Natural killer cell (primary cell): ENCODE data around the gene S100A13. TPM values are rescaled to one million over a fixed set of nuclear protein-coding genes. Genes with fewer than 3 reads are reported as not detected.

Experiments used
- ATAC-seq, 3 donors: fragments of 150-1000 bp in 2 of 3; fragments of 200-7000 bp in 1 of 3; cut with Tn5 transposase; 1 replicate in 1 of 3; 2 replicates in 2 of 3; pipeline ENCODE4 v1.10.0; 2021; ENCODE audit warnings: mild to moderate bottlenecking in 2 of 3, moderate library complexity in 2 of 3
- DNase-seq, 2 donors: peaks; one replicate each; pipeline versions ENCODE4 v3.0.0 to v3.0.0-alpha.2; 2013 to 2021; ENCODE audit warnings: mixed read lengths in 1 of 2
- H3K27ac ChIP-seq: one replicate; pipeline ENCODE4 v1.5.1; 2013; ENCODE audit warnings: mild to moderate bottlenecking, low read length
- H3K27me3 ChIP-seq: one replicate; pipeline ENCODE4 v1.6.1; 2013; ENCODE audit warnings: low read length; ENCODE audit not compliant: control insufficient read depth, insufficient read depth
- H3K36me3 ChIP-seq: one replicate; pipeline ENCODE4 v1.6.1; 2013; ENCODE audit warnings: low read length; ENCODE audit not compliant: control insufficient read depth, insufficient read depth
- H3K4me1 ChIP-seq: one replicate; pipeline ENCODE4 v1.6.1; 2013; ENCODE audit warnings: low read length; ENCODE audit not compliant: control insufficient read depth, insufficient read depth
- H3K4me3 ChIP-seq: one replicate; pipeline ENCODE4 v1.5.1; 2013; ENCODE audit warnings: low read length
- H3K9me3 ChIP-seq: one replicate; pipeline ENCODE4 v1.6.1; 2013; ENCODE audit warnings: low read length; ENCODE audit not compliant: control insufficient read depth, insufficient read depth
- H3K27ac Mint-ChIP-seq, 2 donors: one replicate each; pipeline ENCODE4 v1.8.0; 2022; ENCODE audit warnings: mild to moderate bottlenecking in 2 of 2, mixed read lengths in 2 of 2, moderate library complexity in 1 of 2
- H3K27me3 Mint-ChIP-seq, 2 donors: one replicate each; pipeline ENCODE4 v1.8.0; 2022; ENCODE audit warnings: low read depth in 2 of 2, mixed read lengths in 2 of 2
- H3K36me3 Mint-ChIP-seq: one replicate; pipeline ENCODE4 v1.8.0; 2022; ENCODE audit warnings: mixed read lengths
- H3K4me1 Mint-ChIP-seq, 2 donors: one replicate each; pipeline ENCODE4 v1.8.0; 2022; ENCODE audit warnings: mixed read lengths in 2 of 2
- H3K4me3 Mint-ChIP-seq: one replicate; pipeline ENCODE4 v1.8.0; 2022; ENCODE audit warnings: mild to moderate bottlenecking, moderate library complexity, mixed read lengths
- H3K9me3 Mint-ChIP-seq, 2 donors: one replicate each; pipeline ENCODE4 v1.8.0; 2022; ENCODE audit warnings: mixed read lengths in 2 of 2
- WGBS: methylation state at CpG from one replicate; pipeline ENCODE4 v1.1.7; 2013; ENCODE audit warnings: missing lambda C conversion rate; ENCODE audit not compliant: insufficient coverage; 5-methylcytosine and 5-hydroxymethylcytosine counted together
- intact Hi-C: fragments of 100-400 bp; cut with micrococcal nuclease; formaldehyde crosslinking; loops from one replicate; pipeline ENCODE4 v1.14.2; 2022
- total RNA-seq, 4 donors: library from RNA; stranded (reverse); fragments of 120-200 nt in 1 of 4; gene quantifications; one replicate each; pipeline versions ENCODE4 v1.2.3 to v1.2.4, GENCODE V29; 2013 to 2022
- TF ChIP-seq, protein P1 (sequence below): fragments of 200-600 bp; IDR thresholded peaks from one replicate; pipeline ENCODE4 v1.8.0; 2022; ENCODE audit warnings: antibody characterized with exemption

Gene S100A13
- total RNA-seq, 3 donors from 2014 or later (not counting 1 experiment from before 2014, with no cell fraction given), result 4.0 to 5.8 (median 4.1) TPM

DNA sequence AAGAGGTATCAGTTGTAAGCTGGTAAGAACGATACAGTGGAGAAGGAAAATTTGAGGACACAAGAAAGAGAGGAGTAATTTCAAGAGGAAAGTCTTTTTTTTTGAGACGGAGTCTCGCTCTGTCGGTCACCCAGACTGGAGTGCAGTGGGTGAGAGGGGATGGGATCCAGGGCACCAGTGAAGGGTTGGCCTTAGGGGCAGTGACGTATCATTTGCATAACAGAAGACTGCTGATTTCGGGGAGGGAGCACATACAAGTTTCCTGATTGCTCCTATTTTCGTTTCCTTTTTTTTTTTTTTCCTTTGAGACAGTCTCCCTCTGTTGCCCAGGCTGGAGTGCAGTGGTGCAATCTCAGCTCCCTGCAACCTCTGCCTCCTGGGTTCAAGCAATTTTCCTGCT lies 4.2 kb downstream of the S100A13 start:
- DNase-seq (no peak), ATAC-seq (no peak)
- intact Hi-C loops, result no loop called here
- Mint-ChIP-seq H3K9me3 (no peaks in the 10 kb centered on the region), H3K36me3 (no peaks in the 10 kb centered on the region), H3K4me1 (peaks cover 8 to 10% of the 10 kb centered on the region in 2 donors), H3K27ac (no peak overlapping the region), H3K4me3 (no peak overlapping the region), H3K27me3 (peaks cover 6 to 8% of the 10 kb centered on the region in 2 donors)
- Histone ChIP-seq H3K4me1 (peaks cover 19% of the 10 kb centered on the region), H3K4me3 (no peak overlapping the region), H3K27ac (no peak overlapping the region), H3K9me3 (no peaks in the 10 kb centered on the region), H3K36me3 (no peaks in the 10 kb centered on the region), H3K27me3 (no peaks in the 10 kb centered on the region)
- TF ChIP-seq, protein P1, sequence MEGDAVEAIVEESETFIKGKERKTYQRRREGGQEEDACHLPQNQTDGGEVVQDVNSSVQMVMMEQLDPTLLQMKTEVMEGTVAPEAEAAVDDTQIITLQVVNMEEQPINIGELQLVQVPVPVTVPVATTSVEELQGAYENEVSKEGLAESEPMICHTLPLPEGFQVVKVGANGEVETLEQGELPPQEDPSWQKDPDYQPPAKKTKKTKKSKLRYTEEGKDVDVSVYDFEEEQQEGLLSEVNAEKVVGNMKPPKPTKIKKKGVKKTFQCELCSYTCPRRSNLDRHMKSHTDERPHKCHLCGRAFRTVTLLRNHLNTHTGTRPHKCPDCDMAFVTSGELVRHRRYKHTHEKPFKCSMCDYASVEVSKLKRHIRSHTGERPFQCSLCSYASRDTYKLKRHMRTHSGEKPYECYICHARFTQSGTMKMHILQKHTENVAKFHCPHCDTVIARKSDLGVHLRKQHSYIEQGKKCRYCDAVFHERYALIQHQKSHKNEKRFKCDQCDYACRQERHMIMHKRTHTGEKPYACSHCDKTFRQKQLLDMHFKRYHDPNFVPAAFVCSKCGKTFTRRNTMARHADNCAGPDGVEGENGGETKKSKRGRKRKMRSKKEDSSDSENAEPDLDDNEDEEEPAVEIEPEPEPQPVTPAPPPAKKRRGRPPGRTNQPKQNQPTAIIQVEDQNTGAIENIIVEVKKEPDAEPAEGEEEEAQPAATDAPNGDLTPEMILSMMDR, result no peak
- whole genome bisulfite sequencing, result 81% methylated on average over 7 of the region's 7 CpGs

DNA sequence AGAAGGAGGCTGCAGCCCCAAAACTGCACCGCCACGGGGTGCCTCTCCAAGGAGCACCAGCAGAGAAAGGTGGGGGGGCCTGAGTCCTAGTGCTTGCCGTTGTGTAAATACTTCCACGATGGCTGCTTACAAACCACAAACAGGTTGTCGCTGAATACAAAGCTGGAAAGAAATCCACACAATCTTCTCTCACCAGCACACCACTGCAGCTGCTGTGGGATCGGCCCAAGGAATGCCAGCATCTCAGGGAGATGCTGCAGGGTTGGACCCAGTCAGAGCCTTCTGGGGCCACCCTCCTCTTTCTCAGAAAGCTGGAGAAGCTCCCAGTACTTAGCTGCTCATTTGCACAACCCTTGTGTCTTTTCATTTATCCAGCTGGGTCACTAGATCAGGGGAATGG lies 8.1 kb downstream of the S100A13 start:
- Histone ChIP-seq H3K4me3 (no peak overlapping the region), H3K27me3 (no peaks in the 10 kb centered on the region), H3K27ac (no peak overlapping the region), H3K36me3 (no peaks in the 10 kb centered on the region), H3K4me1 (peaks cover 8% of the 10 kb centered on the region), H3K9me3 (no peaks in the 10 kb centered on the region)
- ATAC-seq, result no peak
- intact Hi-C loops, result no loop called here
- no peaks in the 10 kb centered on the region for H3K36me3 Mint-ChIP-seq
- TF ChIP-seq, protein P1, result no peak
- no peak overlapping the region for H3K4me3 Mint-ChIP-seq
- no peak for DNase-seq
- H3K4me1 Mint-ChIP-seq, result peaks cover 0 to 7% of the 10 kb centered on the region in 2 donors
- H3K9me3 Mint-ChIP-seq, result no peaks in the 10 kb centered on the region
- 94% methylated on average over 6 of the region's 6 CpGs for WGBS
- no peak overlapping the region for H3K27ac Mint-ChIP-seq
- no peaks in the 10 kb centered on the region for H3K27me3 Mint-ChIP-seq

DNA sequence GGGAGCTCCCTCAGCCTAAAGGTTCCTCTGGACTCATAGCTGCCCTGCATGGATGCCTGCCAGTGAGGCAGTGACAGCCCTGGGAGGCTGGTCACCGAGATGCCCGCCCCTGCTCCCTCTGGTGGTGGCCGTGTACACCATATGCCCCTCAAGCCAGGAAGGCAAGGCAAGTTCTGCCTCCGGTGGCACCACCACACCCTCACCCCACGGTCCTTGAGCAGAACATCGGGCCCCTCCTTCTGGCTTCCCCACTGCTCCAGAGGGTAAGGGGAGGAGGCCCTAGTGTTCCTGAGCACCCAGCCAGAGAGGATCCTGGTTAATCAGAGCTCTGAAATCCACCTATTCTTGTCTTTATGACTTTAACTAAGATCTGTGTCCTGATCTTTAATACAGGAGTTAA lies 9.6 kb downstream of the S100A13 start:
- no peaks in the 10 kb centered on the region for H3K36me3 Mint-ChIP-seq
- intact Hi-C loops, result loop anchor here (1.0 kb wide), 1 partner anchor 106 kb away; no protein-coding TSS in a partner anchor
- DNase-seq, result peak; percentile 67 to 71
- Histone ChIP-seq H3K27me3 (no peaks in the 10 kb centered on the region), H3K9me3 (no peaks in the 10 kb centered on the region), H3K27ac (no peak overlapping the region), H3K4me3 (no peak overlapping the region), H3K4me1 (peaks cover 8% of the 10 kb centered on the region), H3K36me3 (no peaks in the 10 kb centered on the region)
- ATAC-seq, result peak; percentile 82 to 97 (median 96)
- H3K9me3 Mint-ChIP-seq, result no peaks in the 10 kb centered on the region
- peaks cover 0 to 7% of the 10 kb centered on the region in 2 donors for H3K4me1 Mint-ChIP-seq
- H3K4me3 Mint-ChIP-seq, result no peak overlapping the region
- peak overlapping the region in 1 of 2 donors; percentile 53 for H3K27ac Mint-ChIP-seq
- TF ChIP-seq, protein P1, result peak; percentile 62
- WGBS, result 6% methylated on average over 3 of the region's 6 CpGs
- H3K27me3 Mint-ChIP-seq, result no peaks in the 10 kb centered on the region

DNA sequence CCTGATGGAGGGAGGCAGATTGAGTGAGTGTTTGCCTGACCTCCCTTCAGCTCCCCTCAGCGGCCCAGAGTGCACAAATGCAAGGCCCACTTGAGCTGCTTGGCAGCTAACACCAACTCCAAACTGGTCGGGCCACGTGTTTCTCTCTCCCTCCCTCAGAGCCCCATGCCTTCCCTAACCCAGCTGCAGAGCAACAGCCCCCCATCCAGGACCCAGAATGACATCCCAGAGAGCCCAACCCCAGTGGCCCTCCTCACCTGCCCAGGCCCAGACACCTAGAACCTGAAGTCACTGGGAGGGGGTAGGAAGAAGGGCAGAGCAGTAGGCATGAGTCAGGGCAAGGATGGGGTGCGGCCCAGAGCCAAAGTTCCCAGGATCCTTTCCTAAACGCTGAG lies 10.4 kb downstream of the S100A13 start:
- H3K27ac Mint-ChIP-seq, result no peak overlapping the region
- Histone ChIP-seq H3K36me3 (no peaks in the 10 kb centered on the region), H3K4me1 (peaks cover 8% of the 10 kb centered on the region), H3K27me3 (no peaks in the 10 kb centered on the region), H3K4me3 (no peak overlapping the region), H3K27ac (no peak overlapping the region), H3K9me3 (no peaks in the 10 kb centered on the region)
- intact Hi-C loops, result loop anchor here (1.0 kb wide), 1 partner anchor 106 kb away; no protein-coding TSS in a partner anchor
- 96% methylated on average over 4 of the region's 5 CpGs for WGBS
- H3K9me3 Mint-ChIP-seq, result no peaks in the 10 kb centered on the region
- DNase-seq (no peak), ATAC-seq (no peak)
- H3K27me3 Mint-ChIP-seq, result no peaks in the 10 kb centered on the region
- H3K4me3 Mint-ChIP-seq, result no peak overlapping the region
- H3K36me3 Mint-ChIP-seq, result no peaks in the 10 kb centered on the region
- H3K4me1 Mint-ChIP-seq, result peaks cover 0 to 7% of the 10 kb centered on the region in 2 donors
- TF ChIP-seq, protein P1, result no peak
